HG03025 (cell line): ENCODE measurements around the gene CELA2A.
"Not testable (repeated sequence)": the region's sequence is repeated elsewhere in the genome, so short reads cannot be mapped to it uniquely, and the experiment has no call there.

Experiments
- ATAC-seq: cut with Tn5 transposase; IDR thresholded peaks from one replicate; pipeline ENCODE4 v1.9.1; 2021; ENCODE audit warnings: mild to moderate bottlenecking, moderate library complexity; ENCODE audit not compliant: unreplicated experiment, low FRiP score

CELA2A gene

DNA sequence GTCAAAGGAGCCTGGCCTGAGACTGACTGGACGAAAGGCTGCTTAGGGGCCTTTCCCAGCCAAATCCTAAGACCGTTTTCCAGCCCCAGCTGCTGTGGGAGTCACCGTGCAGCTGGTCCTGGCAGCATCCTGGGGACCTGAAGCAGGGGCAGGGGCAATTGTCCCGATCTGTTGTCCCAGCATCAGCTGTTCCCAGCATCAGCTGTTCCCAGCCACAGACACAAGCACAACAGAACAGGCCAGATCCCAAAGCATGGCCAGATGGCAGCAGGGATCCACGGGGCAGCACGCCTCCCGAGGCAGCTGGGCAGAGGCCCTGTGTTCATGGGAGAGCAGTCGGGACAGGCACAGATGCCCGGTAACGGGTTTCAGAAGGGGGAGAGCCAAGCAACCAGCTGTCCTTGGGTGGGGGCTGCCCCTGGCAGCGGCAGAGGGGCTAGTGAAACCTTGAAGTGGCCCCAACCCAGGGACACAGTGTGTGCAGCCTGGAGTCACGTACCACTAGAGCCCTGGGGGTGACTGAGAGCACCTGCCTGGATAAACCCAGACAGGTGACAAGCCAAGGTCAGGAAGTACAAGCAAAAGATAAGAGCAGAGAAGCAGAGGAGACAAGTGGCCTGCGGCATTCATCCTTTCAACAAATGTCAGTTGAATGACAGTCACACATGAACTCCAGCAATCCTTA, 32.7 kb downstream of the CELA2A start:
- ATAC-seq = no peak

DNA sequence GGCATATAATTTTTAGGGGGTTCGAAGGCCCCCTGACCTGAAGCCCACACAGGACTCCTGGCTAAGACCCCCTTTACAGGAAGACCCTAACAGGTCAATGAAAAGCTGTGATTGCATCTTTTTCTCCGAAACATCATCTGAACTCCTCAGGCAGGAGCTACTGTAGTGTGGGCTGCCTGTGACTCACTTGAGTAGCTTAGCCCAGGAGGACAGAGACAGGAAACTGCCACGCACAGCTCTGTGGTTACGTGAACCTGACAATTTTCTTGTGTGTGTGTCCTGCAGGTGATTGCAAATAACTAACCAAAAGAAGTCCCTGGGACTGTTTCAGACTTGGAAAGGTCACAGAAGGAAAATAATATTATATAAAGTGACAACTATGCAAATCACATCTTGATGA, 34.5 kb downstream of the CELA2A start:
- not testable (repeated sequence) for ATAC-seq

DNA sequence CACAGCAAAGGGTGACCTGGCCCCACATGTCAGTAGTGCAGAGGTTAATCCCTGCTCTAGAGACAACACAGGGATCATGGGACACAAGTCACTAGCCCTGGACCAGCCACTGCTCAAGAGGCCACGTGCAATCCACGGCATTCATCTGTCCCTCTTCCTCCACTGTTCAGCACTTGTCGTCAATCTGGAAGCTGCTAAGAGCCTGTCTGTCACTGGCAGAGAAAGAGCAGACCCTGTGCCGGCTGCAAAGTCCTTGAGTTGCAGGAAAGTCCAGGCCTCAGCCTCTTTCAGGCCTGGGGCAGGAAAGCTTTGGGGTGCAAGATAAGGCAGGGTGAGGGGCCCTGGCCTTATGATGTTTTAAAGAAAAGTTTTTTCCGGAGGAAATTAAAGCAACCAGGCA, 36.1 kb downstream of the CELA2A start:
- ATAC-seq = no peak

DNA sequence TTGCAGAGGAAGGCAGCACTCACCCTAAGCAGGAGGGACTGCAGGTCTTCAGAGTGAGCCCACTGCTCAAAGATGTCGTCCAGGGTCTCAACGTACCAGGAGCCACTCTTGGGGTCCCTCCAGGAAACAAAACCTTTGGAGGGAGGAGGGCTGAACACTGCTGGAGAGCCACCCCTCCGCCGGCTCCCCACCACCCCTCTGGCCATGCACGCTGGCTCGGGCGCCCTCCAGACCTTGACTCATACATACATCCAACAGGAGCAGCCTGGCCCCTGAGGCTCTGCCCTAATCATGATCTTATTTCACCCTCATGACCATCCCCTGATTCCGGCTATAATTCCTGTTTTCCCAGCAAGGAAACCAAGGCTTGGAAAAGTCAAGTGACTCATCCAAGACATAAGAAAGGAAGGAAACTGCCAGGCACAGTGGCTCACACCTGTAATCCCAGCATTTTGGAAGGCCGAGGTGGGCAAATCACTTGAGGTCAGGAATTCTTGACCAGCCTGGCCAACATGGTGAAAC, 37.4 kb downstream of the CELA2A start:
- ATAC-seq = no peak

DNA sequence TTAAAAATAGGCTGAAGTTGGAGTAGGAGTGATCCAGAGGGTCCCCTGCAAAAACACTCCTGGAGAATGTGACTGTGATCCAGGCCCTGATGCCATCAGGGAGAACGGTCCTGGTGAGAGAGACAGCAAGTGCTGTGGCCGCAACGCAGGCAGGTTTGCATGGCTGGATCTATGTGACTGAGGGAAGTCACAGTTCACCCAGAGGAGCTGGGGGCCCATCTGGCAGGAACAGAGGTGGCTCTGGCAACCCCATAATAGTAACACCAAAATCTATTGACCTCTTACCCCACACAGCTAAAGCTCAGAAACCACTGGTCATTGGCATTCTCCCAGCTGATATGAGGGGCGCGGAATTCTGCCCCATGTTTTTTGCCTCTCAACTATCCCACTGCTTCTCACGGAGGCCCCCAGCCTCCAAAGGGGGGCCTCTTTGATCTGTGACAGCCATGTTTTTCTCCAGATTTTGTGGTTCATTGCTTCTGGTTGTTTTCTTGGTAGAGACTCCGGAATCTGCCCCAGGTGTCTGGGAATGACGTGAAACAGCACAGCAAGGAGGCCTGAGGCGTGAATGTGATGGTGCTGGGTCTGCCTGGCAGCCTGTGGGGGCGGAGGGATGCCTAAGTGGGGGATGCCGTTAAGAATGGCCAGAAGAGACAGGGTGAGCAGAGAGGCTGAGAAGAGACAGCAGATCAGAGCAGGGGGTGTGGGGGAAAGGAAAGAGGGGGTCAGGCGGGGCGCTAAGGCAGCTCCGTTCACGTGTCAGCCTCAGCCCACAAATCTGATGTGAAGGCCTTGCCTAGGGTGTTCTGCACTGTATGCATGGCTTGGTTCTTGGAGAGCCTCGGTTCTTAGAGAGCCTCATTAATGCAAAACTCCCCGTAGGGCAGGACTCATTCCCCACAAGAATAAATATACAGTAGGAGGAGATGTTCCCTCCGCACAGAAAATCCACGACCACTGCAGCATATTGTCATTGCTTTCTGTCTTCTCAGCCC, 43.9 kb downstream of the CELA2A start:
- ATAC-seq = no peak

DNA sequence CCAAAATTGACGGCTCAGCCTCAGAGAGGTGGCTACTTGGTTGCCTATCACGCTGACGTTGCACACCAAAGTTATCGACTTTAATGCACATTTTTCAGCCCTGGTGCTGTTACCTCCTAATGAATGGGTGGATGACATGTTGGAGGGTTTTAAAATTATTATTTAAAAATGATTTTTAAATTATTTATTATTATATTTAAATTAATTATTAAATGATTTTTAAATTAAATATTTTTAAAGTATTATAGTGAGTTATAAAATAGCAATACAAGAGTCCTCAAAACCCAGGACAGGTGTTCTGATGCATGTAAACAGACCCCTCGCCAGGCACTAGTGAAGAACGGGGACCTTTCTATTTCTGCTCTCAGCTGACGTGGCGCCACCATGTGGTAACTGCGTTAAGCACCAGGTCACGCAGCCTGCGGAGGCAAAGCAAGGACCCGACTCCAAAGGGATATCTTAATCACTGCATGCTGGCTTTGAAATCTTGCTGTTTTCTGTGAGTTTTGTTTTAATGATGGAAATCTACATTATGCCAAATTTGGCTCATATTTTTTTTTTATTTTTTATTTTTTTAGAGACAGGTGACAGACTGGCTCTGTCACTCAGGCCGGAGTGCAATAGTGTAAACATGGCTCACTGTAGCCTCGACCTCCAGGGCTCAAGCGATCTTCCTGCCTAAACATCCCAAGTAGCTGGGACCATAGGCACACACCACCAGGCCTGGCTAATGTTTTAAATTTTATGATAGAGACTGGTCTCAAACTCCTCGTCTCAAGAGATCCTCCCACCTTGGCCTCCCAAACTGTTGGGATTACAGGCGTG, 44.9 kb downstream of the CELA2A start:
- no peak for ATAC-seq

DNA sequence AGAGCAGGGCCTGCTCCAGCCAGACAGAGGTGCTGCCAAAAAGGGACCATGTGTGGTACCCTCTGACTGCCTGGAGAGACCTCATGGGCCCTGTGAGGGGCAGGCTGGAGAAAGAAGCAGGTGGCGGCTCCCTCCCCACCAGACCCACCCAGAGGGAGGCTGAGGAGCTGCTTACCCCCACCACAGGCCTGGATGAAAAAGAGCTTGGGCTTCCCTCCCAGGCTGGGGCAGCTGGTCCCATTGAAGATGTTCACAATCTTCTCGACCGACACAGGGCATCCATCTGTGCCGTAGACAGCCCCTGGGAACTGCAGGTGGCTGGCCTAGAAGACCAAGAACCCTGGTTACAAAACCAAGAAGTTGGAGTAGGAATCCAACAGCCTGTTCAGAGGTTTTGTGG, 47.9 kb downstream of the CELA2A start:
- no peak for ATAC-seq

DNA sequence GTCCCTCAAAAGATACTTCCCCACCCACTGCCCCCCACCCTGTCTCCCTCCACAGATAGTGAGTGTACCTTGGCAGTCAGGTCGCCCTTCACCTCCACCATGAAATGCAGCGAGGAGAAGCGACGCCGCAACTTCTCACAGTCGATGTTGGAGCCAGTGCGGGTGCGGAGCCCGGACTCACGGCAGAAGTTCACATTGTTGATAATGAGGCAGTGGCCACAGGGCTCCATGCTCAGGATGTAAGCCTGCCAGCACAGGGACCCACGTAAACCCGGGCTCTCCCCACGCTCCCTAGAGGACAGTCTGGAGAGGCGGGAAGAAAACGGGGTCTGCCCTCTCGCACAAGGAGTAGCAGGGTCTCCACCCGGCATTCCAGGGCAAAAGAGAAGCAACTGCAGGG, 50.3 kb downstream of the CELA2A start:
- no peak for ATAC-seq

DNA sequence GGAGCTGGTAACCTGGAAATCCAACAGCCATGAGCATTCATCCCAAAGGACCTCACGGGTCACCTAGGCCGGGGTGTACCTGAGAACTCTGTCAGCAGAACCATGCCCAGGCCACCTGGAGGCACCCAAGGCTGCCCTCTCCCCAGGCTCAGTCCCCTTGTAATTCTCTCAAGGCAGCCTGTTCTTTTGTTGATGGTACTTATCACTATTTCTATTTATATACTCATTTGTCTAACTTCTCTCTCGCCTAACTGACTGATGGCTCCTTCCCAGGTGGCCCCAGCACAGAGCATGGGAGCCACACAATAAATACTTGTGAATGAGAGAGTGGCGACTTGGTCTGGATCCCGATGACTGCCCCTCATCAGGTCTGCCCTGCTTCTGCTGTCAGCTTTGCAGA, 50.7 kb downstream of the CELA2A start:
- no peak for ATAC-seq

DNA sequence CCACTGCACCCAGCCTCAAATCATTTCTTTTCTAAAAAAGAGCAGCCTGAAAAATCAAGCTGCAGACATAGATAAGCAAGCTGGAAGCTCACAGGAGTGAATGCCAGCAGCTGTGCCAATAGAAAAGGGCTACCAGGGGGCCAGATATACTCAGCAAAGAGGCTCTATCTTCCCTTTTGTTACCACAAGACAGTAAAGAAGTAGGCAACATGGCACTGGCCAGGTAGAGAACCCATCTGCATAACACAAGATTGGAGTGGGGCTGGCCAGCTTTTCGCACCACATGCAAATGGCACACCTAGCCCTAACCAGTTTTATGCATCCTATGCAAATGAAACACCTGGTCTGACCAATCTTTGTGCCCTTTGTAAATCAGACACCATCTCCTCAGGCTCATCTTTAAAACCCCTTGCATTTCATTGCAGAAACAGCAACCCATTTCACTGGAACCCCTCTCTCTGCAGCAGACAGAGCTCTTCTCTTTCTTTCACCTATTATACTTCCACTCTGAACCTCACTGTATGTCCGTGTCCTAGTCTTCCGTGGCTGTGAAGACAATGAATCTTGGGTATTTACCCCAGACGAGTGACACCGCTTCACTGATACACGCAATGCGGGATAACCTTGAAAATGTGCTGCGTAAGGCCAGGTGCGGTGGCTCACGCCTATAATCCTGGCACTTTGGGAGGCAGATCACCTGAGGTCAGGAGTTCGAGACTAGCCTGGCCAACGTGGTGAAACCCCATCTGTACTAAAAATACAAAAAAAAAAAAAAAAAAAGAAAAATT, 52.4 kb downstream of the CELA2A start:
- no peak for ATAC-seq

DNA sequence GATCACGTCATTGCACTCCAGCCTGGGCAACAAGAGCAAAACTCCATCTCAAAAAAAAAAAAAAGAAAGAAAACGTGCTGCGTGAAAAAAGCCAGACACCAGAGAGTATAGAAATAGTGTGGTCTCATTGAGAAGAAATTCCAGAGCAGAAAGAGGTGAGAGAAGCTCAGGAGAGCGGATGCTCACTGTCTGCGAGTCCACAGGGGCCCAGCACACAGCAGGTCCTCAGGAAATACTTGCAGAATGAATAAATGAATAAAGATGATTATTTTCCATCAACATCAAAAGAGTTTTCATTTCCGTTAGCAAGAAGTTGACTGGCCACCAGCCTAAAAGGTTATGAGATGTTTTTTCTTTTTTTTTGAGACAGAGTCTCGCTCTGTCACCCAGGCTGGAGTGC, 53.1 kb downstream of the CELA2A start:
- ATAC-seq = no peak

DNA sequence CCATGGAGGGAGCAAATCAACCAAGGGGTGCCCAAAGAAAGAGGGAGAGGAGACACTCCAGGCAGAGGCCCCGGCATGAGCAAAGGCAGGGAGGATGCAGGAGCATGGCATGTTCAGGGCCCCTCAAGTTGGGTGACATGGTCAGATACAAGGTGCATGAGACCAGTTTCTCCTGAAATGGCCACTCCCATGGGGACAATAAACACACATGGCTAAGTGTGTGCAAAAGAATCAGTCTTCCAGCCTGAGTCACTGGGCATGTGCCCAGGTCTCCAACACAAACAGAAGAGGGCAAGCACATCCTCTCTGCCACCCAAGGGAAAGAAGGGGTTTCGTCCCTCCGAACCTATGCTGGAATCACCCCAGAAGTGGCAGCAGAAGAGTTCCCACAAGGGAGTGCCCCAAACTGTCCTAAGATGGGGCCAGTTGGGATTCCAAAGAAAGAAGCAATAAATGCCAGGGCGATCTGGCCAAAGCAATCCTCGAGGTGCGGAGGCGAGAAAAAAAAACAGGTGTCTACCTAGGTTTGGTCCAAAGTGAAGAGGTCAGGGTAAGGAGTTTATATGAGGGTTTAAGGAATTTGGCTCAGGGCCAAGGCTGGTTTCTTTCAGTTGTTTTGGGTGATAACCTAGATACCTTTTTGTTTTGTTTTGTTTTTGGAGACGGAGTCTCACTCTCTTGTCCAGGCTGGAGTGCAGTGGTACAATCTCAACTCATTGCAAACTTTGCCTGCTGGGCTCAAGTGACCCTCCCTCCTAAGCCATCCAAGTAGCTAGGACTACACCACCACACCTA, 54.3 kb downstream of the CELA2A start:
- no peak for ATAC-seq

DNA sequence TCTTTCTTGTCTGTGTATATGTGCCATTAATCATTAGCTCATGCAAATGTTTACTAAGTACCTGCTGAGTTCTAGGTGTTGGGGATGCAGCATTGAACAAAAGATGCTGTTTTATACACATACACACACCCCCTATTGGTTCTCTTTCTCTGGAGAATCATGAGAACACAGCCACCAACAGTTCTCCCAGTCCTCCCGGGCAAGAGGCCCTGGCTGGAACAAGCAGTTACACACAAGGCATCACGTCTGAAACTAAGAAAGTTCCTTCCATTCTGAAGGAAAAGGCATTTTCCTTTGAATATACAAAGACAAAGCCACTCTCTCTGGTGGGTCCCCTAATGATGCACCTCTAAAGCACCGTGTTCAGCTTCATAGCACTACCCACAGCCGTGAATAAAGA, 56.7 kb downstream of the CELA2A start:
- no peak for ATAC-seq

DNA sequence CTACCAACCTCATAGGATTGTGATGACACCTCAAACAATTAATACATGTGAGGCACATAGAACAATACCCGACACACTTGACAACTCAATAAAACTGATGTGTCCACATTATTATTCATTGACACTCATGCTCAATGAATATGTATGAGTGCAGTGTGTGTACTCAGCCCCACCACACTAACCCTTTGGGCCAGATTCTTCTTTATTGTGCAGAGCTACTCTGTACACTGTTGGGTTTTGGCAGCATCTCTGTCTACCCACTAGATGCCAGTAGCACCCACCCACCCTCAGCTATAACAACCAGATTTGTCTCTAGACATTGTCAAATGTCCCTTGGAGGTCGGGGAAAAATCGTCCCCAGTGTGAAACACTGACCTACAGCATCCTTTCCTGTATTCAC, 57.4 kb downstream of the CELA2A start:
- ATAC-seq = no peak

DNA sequence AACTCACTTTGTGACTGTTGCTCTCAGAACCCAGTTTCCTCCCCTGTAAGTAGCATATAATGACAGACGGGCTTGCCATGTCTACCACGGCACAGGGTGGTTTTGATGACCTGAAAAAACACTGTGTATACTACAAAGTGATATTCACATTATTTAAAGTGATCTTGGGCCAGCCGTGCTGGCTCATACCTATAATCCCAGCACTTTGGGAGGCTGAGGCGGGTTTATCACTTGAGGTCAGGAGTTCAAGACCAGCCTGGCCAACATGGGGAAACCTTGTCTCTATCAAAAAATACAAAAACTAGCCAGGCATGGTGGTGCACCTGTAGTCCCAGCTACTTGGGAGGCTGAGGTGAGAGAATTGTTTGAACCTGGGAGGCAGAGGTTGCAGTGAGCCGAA, 58.0 kb downstream of the CELA2A start:
- not testable (repeated sequence) for ATAC-seq

DNA sequence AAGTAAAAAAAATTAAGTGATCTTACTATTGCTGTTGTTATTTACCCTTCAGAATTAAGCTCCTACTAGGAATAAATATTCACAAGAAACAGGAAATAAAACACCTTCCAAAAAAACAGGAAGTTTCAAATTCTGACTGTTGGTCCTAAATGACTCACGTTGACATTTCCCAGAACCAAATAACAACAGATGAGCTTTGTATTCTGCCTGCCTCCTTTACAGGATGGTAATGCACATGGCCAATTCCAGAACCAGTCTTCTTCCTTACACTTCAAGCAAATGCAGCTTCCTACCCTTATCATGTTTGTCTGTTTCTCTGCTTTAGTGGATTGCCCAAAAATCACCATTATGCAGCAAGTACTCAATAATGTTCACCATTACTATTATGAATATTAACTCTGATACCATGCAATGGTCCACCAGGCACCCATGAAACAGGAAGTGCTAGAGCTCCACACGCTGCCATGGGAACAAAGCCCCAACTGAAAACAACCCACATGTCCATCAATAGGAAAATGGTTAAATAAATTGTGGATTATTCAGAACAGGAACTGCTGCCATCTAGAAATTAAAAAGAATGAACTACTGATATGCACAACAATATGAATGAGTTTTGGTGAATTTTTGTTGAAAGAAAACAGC, 58.6 kb downstream of the CELA2A start:
- no peak for ATAC-seq

DNA sequence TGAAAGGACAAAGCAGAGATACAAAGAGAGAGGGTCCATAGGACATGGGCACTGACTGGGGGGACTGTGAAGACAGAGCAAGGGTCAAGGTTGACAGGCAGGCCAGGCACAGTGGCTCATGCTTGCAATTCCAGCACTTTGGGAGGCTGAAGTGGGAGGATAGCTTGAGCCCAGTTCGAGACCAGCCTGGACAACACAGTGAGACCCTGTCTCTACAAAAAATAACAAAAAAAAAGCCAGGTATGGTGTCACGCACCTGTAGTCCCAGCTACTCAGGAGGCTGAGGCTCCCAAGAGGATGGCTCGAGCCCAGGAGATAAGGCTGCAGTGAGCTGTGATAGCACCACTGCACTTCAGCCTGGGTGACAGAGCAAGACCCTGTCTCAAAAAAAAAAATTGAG, 63.1 kb downstream of the CELA2A start:
- ATAC-seq = no peak

DNA sequence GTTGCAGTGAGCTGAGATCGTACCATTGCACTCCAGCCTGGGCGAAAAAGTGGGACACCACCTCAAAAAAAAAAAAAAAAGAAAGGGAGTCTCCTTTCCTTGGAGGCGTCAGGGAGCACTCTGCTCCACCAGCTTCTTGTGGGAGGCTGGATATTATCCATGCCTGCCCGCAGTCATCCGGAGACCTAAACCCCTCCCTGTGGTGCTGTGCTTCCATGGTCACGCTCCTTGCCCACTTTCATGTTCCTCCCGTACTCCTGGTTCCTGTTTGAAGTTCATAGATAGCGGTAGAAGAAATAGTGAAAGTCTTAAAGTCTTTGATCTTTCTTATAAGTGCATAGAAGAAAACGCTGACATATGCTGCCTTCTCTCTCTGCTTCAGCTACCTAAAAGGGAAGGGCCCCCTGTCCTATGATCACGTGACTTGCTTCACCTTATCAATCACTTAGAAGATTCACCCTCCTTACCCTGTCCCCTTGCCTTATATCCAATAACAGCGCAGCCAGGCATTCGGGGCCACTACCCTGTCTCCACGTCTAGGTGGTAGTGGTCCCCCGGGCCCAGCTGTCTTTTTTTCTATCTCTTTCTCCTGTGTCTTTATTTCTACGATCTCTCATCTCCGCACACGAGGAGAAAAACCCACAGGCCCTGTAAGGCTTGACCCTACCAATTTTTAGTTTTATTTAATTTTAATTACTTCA, 64.8 kb downstream of the CELA2A start:
- ATAC-seq = not testable (repeated sequence)
